PC-9 (cell line): ENCODE data around the gene EVC2.

Experiments used
- CTCF ChIP-seq: fragments of 200-600 bp; sonication (generic); conservative IDR thresholded peaks from 2 replicates; pipeline ENCODE4 v1.6.1; 2017; ENCODE audit warnings: mixed run types, antibody characterized with exemption, mild to moderate bottlenecking, moderate library complexity
- EZH2 ChIP-seq: fragments of 200-600 bp; sonication (generic); IDR thresholded peaks from 2 replicates; pipeline ENCODE4 v1.8.0; 2017; ENCODE audit warnings: antibody characterized with exemption, low read depth

- TF ChIP-seq CTCF (no peak), EZH2 (no peak)
Observed at GRCh38 chr4:5574386-5574785, 134.0 kb downstream of the EVC2 start.
